ENCODE data around the gene ZNF784. TPM values are rescaled to one million over a fixed set of nuclear protein-coding genes. Genes with fewer than 3 reads are reported as not detected.
A peak's percentile ranks its signal among the peaks of the same experiment; 100 is the strongest.

Gene ZNF784
- total and polyA plus RNA-seq, 2 of the 13 experiments (the other 11 are each of a cell fraction or from before 2014, with no cell fraction given), result 4.1 to 4.2 TPM

DNA sequence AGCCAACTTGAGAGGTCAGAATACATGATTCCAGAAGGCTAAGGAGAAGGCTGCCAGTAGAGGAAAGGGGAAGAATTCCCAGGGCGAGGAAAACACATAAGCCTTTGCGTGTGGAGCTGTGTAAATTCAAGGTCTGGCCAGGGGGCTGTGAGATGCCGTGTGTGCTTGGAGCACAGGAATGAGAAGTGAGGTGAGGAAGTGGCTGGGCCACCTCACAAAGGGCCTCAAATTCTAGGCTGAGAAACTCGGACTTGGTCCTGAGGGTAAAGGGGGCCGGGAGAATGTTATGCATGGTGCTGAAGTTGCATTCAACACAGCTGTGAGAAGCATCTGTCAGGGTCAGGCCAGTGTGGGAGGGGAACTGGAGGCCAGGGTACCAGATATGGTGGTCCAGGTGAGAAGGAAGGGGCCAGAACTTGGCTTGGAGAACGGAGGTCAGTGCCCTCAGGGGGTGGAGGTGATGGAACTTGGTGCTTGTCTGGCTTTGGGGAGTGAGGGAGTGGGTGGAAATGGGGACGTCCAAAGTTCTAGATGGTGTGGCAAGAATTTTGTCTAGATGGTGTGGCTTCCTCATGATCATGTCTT, 11.6 kb upstream of the ZNF784 start:
- H3K9me3 ChIP-seq (ENCODE audit: low read length), result no peaks in the 10 kb centered on the region
- BruUV-seq (replicated peaks), result no TSS peak
- intact Hi-C loops (cut with micrococcal nuclease; ENCODE audit: unreplicated experiment) (loop anchor here (1.0 to 10.0 kb wide), 2 partner anchors 51 to 117 kb away; partner anchors contain the start of gene ZNF579), in situ Hi-C loops (cut with HindIII; ENCODE audit: extremely low pct_ligation_motif_present, low pct_unique_long_range_greater_than_20kb) (no loop called here)
- H4K20me1 ChIP-seq (ENCODE audit: insufficient read depth, low read length), result no peaks in the 10 kb centered on the region
- ChIA-PET CTCF (ENCODE audit: low intra/inter-chr PET ratio, low total read pairs) (no interaction called here), POLR2A (interaction anchor here (2.3 to 3.3 kb wide), 2 partner anchors 11 to 19 kb away, joined by 12 to 15 read pairs; partner anchors contain the start of genes U2AF2 and ZNF784)
- H3K4me1 ChIP-seq (ENCODE audit: insufficient read depth, low read length), result peaks cover 57% of the 10 kb centered on the region
- H3K79me2 ChIP-seq (ENCODE audit: insufficient read depth, low read length), result peaks cover 23% of the 10 kb centered on the region
- 37% methylated on average over 7 of the region's 7 CpGs for WGBS (ENCODE audit: low lambda C conversion rate)
- FAIRE-seq, result no peak
- ATAC-seq, result no peak
- peak overlapping the region; percentile 86 for H3K27ac ChIP-seq (ENCODE audit: extremely low read length, insufficient read depth, low read length)
- H2AFZ ChIP-seq (ENCODE audit: low read length), result no peak overlapping the region
- peak overlapping the region; percentile 99 for H3K9ac ChIP-seq (ENCODE audit: insufficient read depth, low read depth, low read length)
- H3K4me3 ChIP-seq (replicated peaks in 1 of 3; ENCODE audit: insufficient read depth in 1 of 3, low read depth in 2 of 3, low read length in 3 of 3), result peak overlapping the region; percentile 93 to 100 (median 94)
- DNase-seq (ENCODE audit: low spot score), result no peak
- no peaks in the 10 kb centered on the region; a peak in 1 of 5 replicates for H3K27me3 ChIP-seq (ENCODE audit: control insufficient read depth in 1 of 2, insufficient read depth in 2 of 2, low read length in 2 of 2)
- TF ChIP-seq ZSCAN21 (CRISPR knock-in tag; IDR thresholded peaks at IDR 0.05; ENCODE audit: borderline replicate concordance) (no peak), ZNF264 (CRISPR knock-in tag; IDR thresholded peaks at IDR 0.05) (no peak), ZNF232 (CRISPR knock-in tag; IDR thresholded peaks at IDR 0.05; ENCODE audit: borderline replicate concordance) (no peak), ETV6 (CRISPR knock-in tag; conservative IDR thresholded peaks at IDR 0.05) (no peak), SOX5 (CRISPR knock-in tag; IDR thresholded peaks at IDR 0.05; ENCODE audit: borderline replicate concordance) (no peak), NFE2L1 (CRISPR knock-in tag; IDR thresholded peaks at IDR 0.05; ENCODE audit: borderline replicate concordance) (no peak), MED13 (CRISPR knock-in tag; IDR thresholded peaks at IDR 0.05) (no peak), PHB2 (IDR thresholded peaks at IDR 0.05; ENCODE audit: partially characterized antibody) (no peak)
- TF ChIP-seq, protein P1, sequence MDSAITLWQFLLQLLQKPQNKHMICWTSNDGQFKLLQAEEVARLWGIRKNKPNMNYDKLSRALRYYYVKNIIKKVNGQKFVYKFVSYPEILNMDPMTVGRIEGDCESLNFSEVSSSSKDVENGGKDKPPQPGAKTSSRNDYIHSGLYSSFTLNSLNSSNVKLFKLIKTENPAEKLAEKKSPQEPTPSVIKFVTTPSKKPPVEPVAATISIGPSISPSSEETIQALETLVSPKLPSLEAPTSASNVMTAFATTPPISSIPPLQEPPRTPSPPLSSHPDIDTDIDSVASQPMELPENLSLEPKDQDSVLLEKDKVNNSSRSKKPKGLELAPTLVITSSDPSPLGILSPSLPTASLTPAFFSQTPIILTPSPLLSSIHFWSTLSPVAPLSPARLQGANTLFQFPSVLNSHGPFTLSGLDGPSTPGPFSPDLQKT (CRISPR knock-in tag; IDR thresholded peaks at IDR 0.05; ENCODE audit: borderline replicate concordance), result no peak
- TF ChIP-seq, protein P2, sequence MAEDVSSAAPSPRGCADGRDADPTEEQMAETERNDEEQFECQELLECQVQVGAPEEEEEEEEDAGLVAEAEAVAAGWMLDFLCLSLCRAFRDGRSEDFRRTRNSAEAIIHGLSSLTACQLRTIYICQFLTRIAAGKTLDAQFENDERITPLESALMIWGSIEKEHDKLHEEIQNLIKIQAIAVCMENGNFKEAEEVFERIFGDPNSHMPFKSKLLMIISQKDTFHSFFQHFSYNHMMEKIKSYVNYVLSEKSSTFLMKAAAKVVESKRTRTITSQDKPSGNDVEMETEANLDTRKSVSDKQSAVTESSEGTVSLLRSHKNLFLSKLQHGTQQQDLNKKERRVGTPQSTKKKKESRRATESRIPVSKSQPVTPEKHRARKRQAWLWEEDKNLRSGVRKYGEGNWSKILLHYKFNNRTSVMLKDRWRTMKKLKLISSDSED (CRISPR knock-in tag; IDR thresholded peaks at IDR 0.05), result no peak
- TF ChIP-seq, protein P3, sequence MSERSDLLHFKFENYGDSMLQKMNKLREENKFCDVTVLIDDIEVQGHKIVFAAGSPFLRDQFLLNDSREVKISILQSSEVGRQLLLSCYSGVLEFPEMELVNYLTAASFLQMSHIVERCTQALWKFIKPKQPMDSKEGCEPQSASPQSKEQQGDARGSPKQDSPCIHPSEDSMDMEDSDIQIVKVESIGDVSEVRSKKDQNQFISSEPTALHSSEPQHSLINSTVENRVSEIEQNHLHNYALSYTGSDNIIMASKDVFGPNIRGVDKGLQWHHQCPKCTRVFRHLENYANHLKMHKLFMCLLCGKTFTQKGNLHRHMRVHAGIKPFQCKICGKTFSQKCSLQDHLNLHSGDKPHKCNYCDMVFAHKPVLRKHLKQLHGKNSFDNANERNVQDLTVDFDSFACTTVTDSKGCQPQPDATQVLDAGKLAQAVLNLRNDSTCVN (CRISPR knock-in tag; IDR thresholded peaks at IDR 0.05; ENCODE audit: borderline replicate concordance), result no peak
- H3K4me2 ChIP-seq (ENCODE audit: low read depth, low read length), result peak overlapping the region; percentile 98
- H3K36me3 ChIP-seq (replicated peaks in 1 of 2; ENCODE audit: control insufficient read depth in 1 of 2, insufficient read depth in 2 of 2, low read length in 2 of 2), result no peaks in the 10 kb centered on the region

Measured in HepG2 (cell line).